B cell (primary cell): ENCODE data around the gene TBC1D4. TPM values are rescaled to one million over a fixed set of nuclear protein-coding genes. Genes with fewer than 3 reads are reported as not detected.

ENCODE experiments used
- ATAC-seq: fragments of 200-7000 bp; cut with Tn5 transposase; one replicate; pipeline ENCODE4 v1.10.0; 2021; ENCODE audit warnings: low read depth, mild to moderate bottlenecking, moderate number of reproducible peaks, moderate library complexity
- CTCF ChIA-PET: fragments of 350-600 bp; sonication (Branson Sonifier 250); formaldehyde crosslinking; loops from one replicate; lab custom pipeline; 2021; ENCODE audit warnings: antibody characterized with exemption, inconsistent platforms; lab: Charles Lee
- POLR2A ChIA-PET: fragments of 350-600 bp; sonication (Branson Sonifier 250); formaldehyde crosslinking; loops from one replicate; lab custom pipeline; 2021; ENCODE audit warnings: antibody characterized with exemption; lab: Charles Lee
- DNase-seq: peaks from one replicate; pipeline ENCODE4 v3.0.0; 2013
- H2AFZ ChIP-seq: 2 replicates; pipeline ENCODE4 v1.6.1; 2012; ENCODE audit warnings: mild to moderate bottlenecking, low read depth, low read length; ENCODE audit not compliant: insufficient read depth, poor library complexity, severe bottlenecking
- H3K27ac ChIP-seq, 2 donors: 1 replicate in 1 of 2; 2 replicates in 1 of 2; pipeline ENCODE4 v1.5.1; 2012 to 2013; ENCODE audit warnings: low read length in 2 of 2, mild to moderate bottlenecking in 2 of 2, moderate library complexity in 1 of 2
- H3K27me3 ChIP-seq, 4 experiments: fragments of 200-600 bp in 1 of 4; sonication (generic) in 1 of 4; replicated peaks in 1 of 4; 1 replicate in 2 of 4; 2 replicates in 2 of 4; pipeline versions ENCODE4 v1.6.1 to v1.7.0; 2013 to 2016; ENCODE audit warnings: low read length in 3 of 4, mild to moderate bottlenecking in 2 of 4, mixed read lengths in 1 of 4, moderate library complexity in 1 of 4; ENCODE audit not compliant: insufficient read depth in 4 of 4, control insufficient read depth in 3 of 4; ENCODE audit errors: control extremely low read depth in 1 of 4
- H3K36me3 ChIP-seq, 2 experiments: replicated peaks in 1 of 2; 1 replicate in 1 of 2; 2 replicates in 1 of 2; pipeline versions ENCODE4 v1.6.1 to v1.7.1; 2013; ENCODE audit warnings: low read length in 1 of 2; ENCODE audit not compliant: insufficient read depth in 2 of 2, control insufficient read depth in 1 of 2; ENCODE audit errors: control extremely low read depth in 1 of 2, extremely low read depth in 1 of 2
- H3K4me1 ChIP-seq, 2 donors: fragments of 200-600 bp in 1 of 2; sonication (generic) in 1 of 2; 1 replicate in 1 of 2; 2 replicates in 1 of 2; pipeline versions ENCODE4 v1.5.1 to v1.6.1; 2013 to 2017; ENCODE audit warnings: low read length in 2 of 2; ENCODE audit not compliant: control insufficient read depth in 2 of 2, insufficient read depth in 2 of 2
- H3K4me2 ChIP-seq: replicated peaks from 2 replicates; pipeline ENCODE3; 2012; ENCODE audit warnings: mild to moderate bottlenecking, low read depth, low read length; ENCODE audit not compliant: poor library complexity, severe bottlenecking
- H3K4me3 ChIP-seq, 5 experiments: fragments of 200-600 bp in 1 of 5; sonication (generic) in 1 of 5; 1 replicate in 3 of 5; 2 replicates in 2 of 5; pipeline versions ENCODE4 v1.5.1 to v1.7.0; 2011 to 2016; ENCODE audit warnings: low read length in 4 of 5, mild to moderate bottlenecking in 4 of 5, low read depth in 2 of 5, control low read depth in 1 of 5, moderate library complexity in 1 of 5; ENCODE audit not compliant: insufficient read depth in 1 of 5; ENCODE audit errors: control extremely low read depth in 1 of 5, extremely low read depth in 1 of 5
- H3K79me2 ChIP-seq: fragments of 200-600 bp; sonication (generic); one replicate; pipeline ENCODE4 v1.6.0; 2016; ENCODE audit warnings: low read length; ENCODE audit not compliant: control insufficient read depth, insufficient read depth
- H3K9ac ChIP-seq: fragments of 200-600 bp; sonication (generic); 2 replicates; pipeline ENCODE4 v1.6.1; 2017; ENCODE audit warnings: mild to moderate bottlenecking, low read length, moderate library complexity
- H3K9me3 ChIP-seq, 3 donors: one replicate each; pipeline versions ENCODE4 v1.6.1 to v1.7.1; 2013; ENCODE audit warnings: low read length in 2 of 3; ENCODE audit not compliant: control insufficient read depth in 2 of 3, insufficient read depth in 1 of 3; ENCODE audit errors: control extremely low read depth in 1 of 3
- H4K20me1 ChIP-seq: 2 replicates; pipeline ENCODE4 v1.6.0; 2012; ENCODE audit warnings: mild to moderate bottlenecking, low read length; ENCODE audit not compliant: insufficient read depth, control insufficient read depth, poor library complexity, severe bottlenecking
- H3K27ac Mint-ChIP-seq: one replicate; pipeline ENCODE4 v1.8.0; 2021; ENCODE audit warnings: mixed read lengths
- H3K27me3 Mint-ChIP-seq: one replicate; pipeline ENCODE4 v1.8.0; 2021; ENCODE audit warnings: mixed read lengths
- H3K4me1 Mint-ChIP-seq: one replicate; pipeline ENCODE4 v1.8.0; 2021; ENCODE audit warnings: mixed read lengths
- H3K4me3 Mint-ChIP-seq: one replicate; pipeline ENCODE4 v1.8.0; 2021; ENCODE audit warnings: mixed read lengths
- H3K9me3 Mint-ChIP-seq: one replicate; pipeline ENCODE4 v1.8.0; 2022; ENCODE audit warnings: mixed read lengths; ENCODE audit not compliant: insufficient read depth
- EZH2 ChIP-seq: IDR thresholded peaks from 2 replicates; pipeline ENCODE4 v1.6.1; 2012; ENCODE audit warnings: borderline replicate concordance, low read depth, mild to moderate bottlenecking, moderate library complexity, low read length; ENCODE audit not compliant: insufficient read depth, poor library complexity, severe bottlenecking
- WGBS: methylation state at CpG from one replicate; pipeline ENCODE4 v1.1.5; 2013; ENCODE audit warnings: missing lambda C conversion rate; ENCODE audit not compliant: insufficient coverage; 5-methylcytosine and 5-hydroxymethylcytosine counted together
- intact Hi-C: fragments of 100-400 bp; cut with micrococcal nuclease; formaldehyde crosslinking; loops from one replicate; pipeline ENCODE4 v1.10.0; 2022
- polyA plus RNA-seq: library from polyadenylated mRNA; depleted of rRNA; stranded (reverse); fragments of >200 nt; gene quantifications from 2 replicates; pipeline ENCODE4 v1.2.3, GENCODE V29; 2012
- total RNA-seq, 2 donors: library from RNA; stranded (reverse); fragments of 120-200 nt in 1 of 2; gene quantifications; 1 replicate in 1 of 2; 2 replicates in 1 of 2; pipeline versions ENCODE4 v1.2.3 to v1.2.4, GENCODE V29; 2013 to 2022
- TF ChIP-seq, protein P1 (sequence below): fragments of 200-600 bp; IDR thresholded peaks from one replicate; pipeline ENCODE4 v1.8.0; 2022; ENCODE audit warnings: antibody characterized with exemption, mild to moderate bottlenecking

Gene TBC1D4
- total and polyA plus RNA-seq, 2 donors (not counting 1 experiment from before 2014, with no cell fraction given), result 1.6 to 3.5 TPM

DNA sequence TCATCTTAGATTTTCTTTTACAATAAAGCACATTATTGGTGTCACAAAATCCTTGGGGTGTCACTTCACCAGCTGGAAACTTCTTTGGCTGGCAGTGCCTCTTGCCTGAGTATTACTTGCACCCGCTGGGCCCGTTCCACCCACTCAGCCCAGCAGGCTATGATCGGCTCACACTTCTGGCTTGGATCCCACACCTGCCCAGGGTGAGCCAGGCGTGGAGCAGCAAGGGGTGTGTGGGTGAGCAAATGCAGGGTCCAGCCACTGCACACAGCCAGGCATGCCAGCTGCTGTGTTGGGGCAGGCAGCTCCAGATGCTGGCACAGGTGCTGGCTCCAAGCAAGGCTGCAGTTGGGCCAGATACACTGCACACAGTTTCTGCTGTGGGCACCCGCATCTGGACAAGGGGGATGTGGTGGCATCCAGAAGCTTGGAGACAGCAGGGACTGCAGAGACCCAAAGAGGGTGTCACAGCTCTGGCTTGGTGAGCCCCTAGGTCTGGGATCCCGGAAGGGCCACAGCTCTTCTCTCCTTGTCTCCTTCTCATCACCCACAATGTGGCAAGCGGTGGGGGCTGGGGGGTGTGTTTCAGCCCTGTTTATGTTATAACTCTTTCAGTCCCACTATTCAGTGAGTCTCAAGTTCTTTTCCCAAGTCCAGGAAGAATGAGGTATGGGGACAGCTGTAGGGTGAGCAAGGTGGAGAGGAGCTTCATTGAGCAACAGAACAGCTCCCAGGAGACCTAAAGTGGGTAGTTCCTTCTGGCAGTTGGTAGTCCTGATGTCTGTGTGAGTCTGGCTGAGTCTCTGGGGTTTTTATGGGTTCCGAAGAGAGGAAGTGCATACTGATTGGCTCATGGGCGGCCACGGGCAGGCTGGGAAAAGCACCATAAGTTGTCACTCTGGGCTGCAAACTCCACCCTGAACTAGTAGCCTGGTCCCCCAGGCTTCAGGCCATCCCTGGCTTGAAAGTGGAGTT lies 25.3 kb upstream of the TBC1D4 start:
- no peak overlapping the region for H3K4me3 ChIP-seq
- Mint-ChIP-seq H3K4me1 (peaks cover 9% of the 10 kb centered on the region), H3K27me3 (no peaks in the 10 kb centered on the region), H3K4me3 (no peak overlapping the region), H3K27ac (no peak overlapping the region), H3K9me3 (no peaks in the 10 kb centered on the region)
- no peak overlapping the region for H3K9ac ChIP-seq
- no peak overlapping the region for H3K27ac ChIP-seq
- H3K9me3 ChIP-seq, result peaks cover 0 to 5% (median 0%) of the 10 kb centered on the region in 3 donors
- intact Hi-C loops, result no loop called here
- no peaks in the 10 kb centered on the region for H3K27me3 ChIP-seq
- H3K36me3 ChIP-seq, result no peaks in the 10 kb centered on the region
- TF ChIP-seq, protein P1, sequence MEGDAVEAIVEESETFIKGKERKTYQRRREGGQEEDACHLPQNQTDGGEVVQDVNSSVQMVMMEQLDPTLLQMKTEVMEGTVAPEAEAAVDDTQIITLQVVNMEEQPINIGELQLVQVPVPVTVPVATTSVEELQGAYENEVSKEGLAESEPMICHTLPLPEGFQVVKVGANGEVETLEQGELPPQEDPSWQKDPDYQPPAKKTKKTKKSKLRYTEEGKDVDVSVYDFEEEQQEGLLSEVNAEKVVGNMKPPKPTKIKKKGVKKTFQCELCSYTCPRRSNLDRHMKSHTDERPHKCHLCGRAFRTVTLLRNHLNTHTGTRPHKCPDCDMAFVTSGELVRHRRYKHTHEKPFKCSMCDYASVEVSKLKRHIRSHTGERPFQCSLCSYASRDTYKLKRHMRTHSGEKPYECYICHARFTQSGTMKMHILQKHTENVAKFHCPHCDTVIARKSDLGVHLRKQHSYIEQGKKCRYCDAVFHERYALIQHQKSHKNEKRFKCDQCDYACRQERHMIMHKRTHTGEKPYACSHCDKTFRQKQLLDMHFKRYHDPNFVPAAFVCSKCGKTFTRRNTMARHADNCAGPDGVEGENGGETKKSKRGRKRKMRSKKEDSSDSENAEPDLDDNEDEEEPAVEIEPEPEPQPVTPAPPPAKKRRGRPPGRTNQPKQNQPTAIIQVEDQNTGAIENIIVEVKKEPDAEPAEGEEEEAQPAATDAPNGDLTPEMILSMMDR, result no peak
- TF ChIP-seq EZH2, result no peak
- H4K20me1 ChIP-seq, result no peaks in the 10 kb centered on the region
- H3K79me2 ChIP-seq, result no peaks in the 10 kb centered on the region
- ATAC-seq, result no peak
- no peak overlapping the region for H3K4me2 ChIP-seq
- WGBS, result 76% methylated on average over 8 of the region's 10 CpGs
- ChIA-PET POLR2A (no interaction called here), CTCF (no interaction called here)
- H2AFZ ChIP-seq, result no peak overlapping the region
- H3K4me1 ChIP-seq, result peaks cover 10 to 11% of the 10 kb centered on the region in 2 donors
- DNase-seq, result no peak

DNA sequence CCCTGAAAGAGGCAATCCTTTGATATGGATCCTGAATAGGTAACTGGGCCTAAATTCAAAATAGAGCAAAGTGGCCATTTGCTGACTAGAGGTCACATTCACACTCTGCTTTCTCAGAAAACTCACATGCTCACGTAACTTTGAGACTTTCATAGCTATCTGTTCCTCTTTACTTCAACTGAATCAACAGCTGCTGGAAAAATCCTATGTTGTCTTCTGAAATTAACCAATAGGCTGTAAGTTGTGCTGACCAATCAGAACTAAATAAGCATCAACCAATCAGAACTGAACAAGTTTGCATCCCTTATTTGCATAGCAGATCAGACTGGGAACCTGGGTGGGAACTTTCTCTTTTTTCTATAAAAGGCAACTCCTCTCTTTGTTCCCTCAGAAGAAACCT lies 24.0 kb upstream of the TBC1D4 start:
- H3K27me3 ChIP-seq, result no peaks in the 10 kb centered on the region
- H4K20me1 ChIP-seq, result no peaks in the 10 kb centered on the region
- intact Hi-C loops, result no loop called here
- TF ChIP-seq EZH2, result no peak
- TF ChIP-seq, protein P1, result no peak
- ChIA-PET CTCF (no interaction called here), POLR2A (no interaction called here)
- DNase-seq (no peak), ATAC-seq (no peak)
- WGBS, result 40% methylated on average over 1 of the region's 1 CpG
- peaks cover 0 to 6% of the 10 kb centered on the region in 2 donors for H3K4me1 ChIP-seq
- no peak overlapping the region for H3K4me3 Mint-ChIP-seq
- no peaks in the 10 kb centered on the region for H3K27me3 Mint-ChIP-seq
- H3K4me1 Mint-ChIP-seq, result peaks cover 3% of the 10 kb centered on the region
- no peaks in the 10 kb centered on the region for H3K9me3 Mint-ChIP-seq
- no peak overlapping the region for H3K4me3 ChIP-seq
- H3K4me2 ChIP-seq, result no peak overlapping the region
- H3K27ac ChIP-seq, result no peak overlapping the region
- no peaks in the 10 kb centered on the region for H3K79me2 ChIP-seq
- H3K27ac Mint-ChIP-seq, result no peak overlapping the region
- peaks cover 0 to 5% (median 0%) of the 10 kb centered on the region in 3 donors for H3K9me3 ChIP-seq
- no peak overlapping the region for H2AFZ ChIP-seq
- no peaks in the 10 kb centered on the region for H3K36me3 ChIP-seq
- H3K9ac ChIP-seq, result no peak overlapping the region
